Smooth muscle cell of the brain vasculature (primary cell): Measurements from ENCODE around the gene CYP26C1.

Experiments
- DNase-seq: peaks from one replicate; pipeline ENCODE4 v3.0.0-alpha.2; 2012; ENCODE audit warnings: low read depth, low spot score

The CYP26C1 gene

GRCh38 chr10:93063977-93064660 lies 3.5 kb downstream of the CYP26C1 start:
- DNase-seq: no peak

- DNase-seq: no peak
These were observed 4.5 kb downstream of the CYP26C1 start for GRCh38 chr10:93064874-93065660.

- no peak for DNase-seq
These were observed 5.3 kb downstream of the CYP26C1 start for GRCh38 chr10:93065675-93066543.

- DNase-seq: no peak
These were observed 5.9 kb downstream of the CYP26C1 start for GRCh38 chr10:93066544-93066913.

GRCh38 chr10:93067443-93068365 lies 7.1 kb downstream of the CYP26C1 start:
- DNase-seq: no peak

GRCh38 chr10:93068411-93069244 lies 8.0 kb downstream of the CYP26C1 start:
- DNase-seq: no peak

GRCh38 chr10:93069245-93069561 lies 8.6 kb downstream of the CYP26C1 start:
- DNase-seq: no peak

GRCh38 chr10:93070378-93071176 lies 10.0 kb downstream of the CYP26C1 start:
- no peak for DNase-seq

- DNase-seq: no peak
These were observed 10.5 kb downstream of the CYP26C1 start for GRCh38 chr10:93071177-93071472.

GRCh38 chr10:93071674-93072224 lies 11.2 kb downstream of the CYP26C1 start:
- no peak for DNase-seq

- DNase-seq: no peak
These were observed 11.7 kb downstream of the CYP26C1 start for GRCh38 chr10:93072225-93072712.

- no peak for DNase-seq
These were observed 12.3 kb downstream of the CYP26C1 start for GRCh38 chr10:93072713-93073538.

GRCh38 chr10:93073539-93074146 lies 13.0 kb downstream of the CYP26C1 start, which contains the start of gene CYP26A1:
Gene CYP26A1 (plus strand): TSS chr10:93073893. CDS start chr10:93073935, 42 bp downstream.
- DNase-seq: no peak

GRCh38 chr10:93074147-93074596 lies 13.6 kb downstream of the CYP26C1 start:
- no peak for DNase-seq

GRCh38 chr10:93074597-93075368 lies 14.2 kb downstream of the CYP26C1 start:
- no peak for DNase-seq

GRCh38 chr10:93075369-93076221 lies 15.0 kb downstream of the CYP26C1 start:
- DNase-seq: no peak
